GM19043 (cell line): Measurements from ENCODE around the gene GTF2F2.
"Not testable (repeated sequence)": the region's sequence is repeated elsewhere in the genome, so short reads cannot be mapped to it uniquely, and the experiment has no call there.

Experiments used
- ATAC-seq: cut with Tn5 transposase; IDR thresholded peaks from one replicate; pipeline ENCODE4 v1.9.1; 2021; ENCODE audit warnings: low read depth; ENCODE audit not compliant: unreplicated experiment

GTF2F2 gene

DNA sequence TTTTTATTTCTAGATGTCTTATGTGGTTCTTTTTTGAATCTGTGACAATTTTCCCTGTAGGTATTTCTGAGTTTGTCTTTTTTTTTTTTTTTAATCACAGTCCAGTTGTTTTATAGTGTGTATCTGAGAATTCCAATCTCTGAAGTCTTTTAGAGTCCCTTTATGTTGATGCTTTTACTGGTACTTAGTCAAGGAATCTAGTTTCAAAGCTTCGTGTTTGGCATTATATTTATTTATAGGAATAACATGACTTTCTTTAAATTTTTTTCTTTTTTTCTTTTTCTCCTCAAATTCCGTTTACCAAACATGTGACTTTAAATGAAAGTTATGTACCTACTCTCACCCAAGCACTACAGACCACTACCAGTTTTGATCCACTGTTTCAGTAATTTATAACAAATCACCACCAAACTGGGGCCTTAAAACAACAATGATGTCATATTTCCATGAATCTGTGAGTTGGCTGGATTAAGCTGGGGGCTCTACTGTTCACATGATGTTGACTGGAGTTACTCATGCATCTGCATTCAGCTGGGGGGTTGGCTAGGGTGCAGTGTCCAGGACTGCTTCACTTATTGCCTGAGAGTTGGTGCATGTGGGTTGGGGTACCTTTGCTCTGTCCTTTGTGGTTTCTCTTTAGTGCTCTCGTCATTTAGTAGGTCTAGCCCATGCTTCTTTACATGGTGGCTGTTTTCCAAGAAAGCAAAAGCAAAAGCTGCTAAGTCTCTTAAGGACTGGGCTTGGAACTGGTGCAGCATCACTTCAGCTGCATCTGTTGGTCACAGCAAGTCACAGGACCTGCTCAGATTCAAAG, 58.2 kb downstream of the GTF2F2 start:
- ATAC-seq = no peak

DNA sequence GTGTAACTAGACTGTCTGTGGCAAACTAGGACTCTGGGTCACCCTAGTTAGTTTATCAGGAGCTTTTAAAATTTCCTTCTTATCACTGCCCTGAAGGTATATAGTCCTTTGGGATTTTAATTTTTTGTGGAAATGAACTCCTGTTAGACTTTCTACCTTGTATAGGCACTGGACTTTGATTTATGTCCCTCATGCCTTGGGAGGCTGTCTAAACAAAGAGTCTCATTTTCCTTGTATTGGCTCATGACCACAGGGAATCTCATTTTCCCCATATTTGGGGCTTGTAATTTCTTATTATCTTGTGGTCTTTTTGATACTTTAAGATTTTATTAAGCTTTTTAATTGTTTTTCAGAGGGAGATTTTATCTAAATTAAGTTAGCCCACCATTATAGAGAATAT, 59.1 kb downstream of the GTF2F2 start:
- ATAC-seq = no peak

DNA sequence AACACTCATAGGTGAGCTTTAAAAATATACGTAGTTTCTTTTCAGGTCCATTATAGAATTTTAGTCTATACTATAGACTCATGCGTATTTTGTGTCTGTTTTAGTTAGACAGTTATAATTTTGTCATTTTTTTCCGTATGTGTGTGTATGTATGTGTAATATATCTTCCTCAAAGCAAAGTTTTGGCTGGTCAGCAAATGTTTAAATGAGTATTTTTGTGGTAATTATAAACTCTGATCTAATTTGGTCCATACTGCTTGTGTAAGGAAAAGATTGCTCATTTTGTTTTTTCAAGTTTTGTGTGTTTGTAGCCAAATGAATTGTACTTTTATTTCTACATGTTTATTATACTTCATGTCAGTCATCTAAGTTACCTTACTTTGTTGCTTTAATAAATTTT, 60.0 kb downstream of the GTF2F2 start:
- no peak for ATAC-seq

DNA sequence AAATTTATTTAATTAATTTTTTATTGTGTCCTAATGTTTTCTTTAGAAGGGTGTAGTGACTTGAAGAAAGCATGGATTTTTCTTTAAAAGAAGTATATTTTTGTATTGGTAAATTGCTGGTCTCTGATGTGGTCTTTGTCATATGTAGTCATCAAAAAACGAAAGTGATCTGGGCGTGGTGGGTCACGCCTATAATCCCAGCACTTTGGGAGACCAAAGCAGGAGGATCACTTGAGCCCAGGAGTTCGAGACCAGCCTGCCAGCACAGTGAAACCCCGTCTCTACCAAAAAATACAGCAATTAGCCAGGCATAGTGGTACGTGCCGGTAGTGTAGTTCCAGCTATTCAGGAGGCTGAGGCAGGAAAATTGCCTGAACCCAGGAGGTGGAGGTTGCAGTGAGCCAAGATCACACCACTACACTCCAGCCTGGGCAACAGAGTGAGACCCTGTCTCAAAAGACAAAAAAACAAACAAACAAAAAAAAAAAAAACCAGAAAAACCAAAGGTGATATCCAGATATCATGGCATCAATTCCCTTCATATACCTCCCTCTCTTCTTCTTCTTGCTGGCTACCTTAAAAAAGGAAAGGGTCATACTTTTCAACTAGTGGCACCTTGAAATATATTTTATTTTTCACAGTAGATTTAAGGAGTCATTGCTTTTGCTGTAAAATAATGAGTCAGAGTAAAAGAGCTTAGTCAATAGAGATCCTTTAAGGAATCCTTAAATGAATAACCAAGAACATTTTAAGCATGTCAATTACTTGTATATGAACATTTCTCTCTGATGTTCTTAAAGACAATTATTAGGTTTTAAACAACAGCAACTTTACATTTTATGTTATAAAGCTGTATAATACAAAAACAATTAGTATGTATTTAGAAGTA, 60.6 kb downstream of the GTF2F2 start:
- no peak for ATAC-seq

DNA sequence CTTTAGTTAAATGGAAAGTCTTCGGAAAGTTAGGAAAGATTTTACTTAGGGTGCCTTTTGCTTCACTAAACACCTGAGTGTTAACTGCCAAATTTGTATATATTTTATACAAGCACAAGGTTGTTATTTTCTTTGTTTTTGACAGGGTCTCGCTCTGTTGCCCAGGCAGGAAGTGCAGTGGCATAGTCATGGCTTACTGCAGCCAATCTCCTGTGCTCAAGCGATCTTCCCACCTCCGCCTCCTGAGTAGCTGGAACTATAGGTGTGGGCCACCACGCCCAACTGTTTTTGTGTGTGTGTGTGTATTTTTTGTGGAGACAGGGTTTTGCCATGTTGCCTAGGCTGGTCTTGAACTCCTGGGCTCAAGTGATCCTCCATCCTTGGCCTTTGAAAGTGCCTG, 64.4 kb downstream of the GTF2F2 start:
- ATAC-seq = no peak

DNA sequence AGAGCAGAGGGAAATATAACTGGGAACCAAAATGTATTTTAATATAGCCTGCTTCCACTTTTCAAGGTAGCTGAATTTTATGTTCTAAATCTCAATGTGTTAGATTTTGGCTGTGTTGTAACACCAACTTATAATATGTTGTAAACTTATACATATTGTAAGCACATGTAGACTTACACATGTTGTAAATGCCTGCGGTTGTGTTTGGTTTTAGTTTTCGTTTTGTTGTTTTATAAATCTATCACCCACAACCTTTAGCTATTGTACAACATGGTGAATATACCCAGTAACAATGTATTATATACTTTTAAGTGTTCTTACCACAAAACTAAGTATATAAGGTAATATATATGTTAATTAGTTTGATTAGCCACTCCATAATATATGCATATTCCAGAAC, 65.0 kb downstream of the GTF2F2 start:
- no peak for ATAC-seq

DNA sequence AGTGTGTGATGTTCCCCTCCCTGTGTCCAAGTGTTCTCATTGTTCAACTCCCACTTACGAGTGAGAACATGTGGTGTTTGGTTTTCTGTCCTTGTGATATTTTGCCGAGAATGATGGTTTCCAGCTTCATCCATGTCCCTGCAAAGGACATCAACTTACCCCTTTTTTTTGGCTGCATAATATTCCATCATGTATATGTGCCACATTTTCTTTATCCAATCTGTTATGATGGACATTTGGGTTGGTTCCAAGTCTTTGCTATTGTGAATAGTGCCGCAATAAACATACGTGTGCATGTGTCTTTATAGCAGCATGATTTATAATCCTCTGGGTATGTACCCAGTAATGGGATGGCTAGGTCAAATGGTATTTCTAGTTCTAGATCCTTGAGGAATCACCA, 68.8 kb downstream of the GTF2F2 start:
- not testable (repeated sequence) for ATAC-seq

DNA sequence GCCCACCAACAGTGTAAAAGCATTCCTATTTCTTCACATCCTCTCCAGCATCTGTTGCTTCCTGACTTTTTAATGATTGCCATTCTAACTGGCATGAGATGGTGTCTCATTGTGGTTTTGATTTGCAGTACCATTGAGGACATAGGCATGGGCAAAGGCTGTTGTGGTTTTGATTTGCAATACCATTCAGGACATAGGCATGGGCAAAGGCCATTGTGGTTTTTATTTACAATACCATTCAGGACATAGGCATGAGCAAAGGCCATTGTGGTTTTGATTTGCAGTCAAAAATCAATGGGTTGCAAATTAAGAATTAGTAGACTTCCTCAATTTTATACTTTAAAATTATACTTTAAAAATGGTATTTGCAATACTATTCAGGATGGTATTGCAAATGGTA, 69.2 kb downstream of the GTF2F2 start:
- not testable (repeated sequence) for ATAC-seq

DNA sequence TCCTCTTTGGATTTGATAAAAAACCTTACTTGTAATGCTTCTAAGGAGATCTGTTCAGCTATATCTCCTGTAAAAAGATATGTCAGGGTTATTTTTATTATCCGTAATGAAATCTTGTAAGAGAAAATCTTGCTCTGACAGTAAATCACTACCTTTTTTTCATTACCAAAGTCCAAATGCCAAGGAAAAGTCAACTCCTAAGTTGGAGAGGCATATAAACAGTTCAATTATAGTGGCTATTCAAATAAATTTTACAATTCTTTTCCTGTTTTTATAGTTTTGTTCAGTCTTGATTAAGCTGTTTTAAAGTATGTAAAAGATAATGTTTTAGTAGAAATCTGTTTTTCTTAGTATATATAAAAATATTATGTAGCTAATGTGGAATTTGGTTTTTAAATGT, 71.6 kb downstream of the GTF2F2 start:
- no peak for ATAC-seq

DNA sequence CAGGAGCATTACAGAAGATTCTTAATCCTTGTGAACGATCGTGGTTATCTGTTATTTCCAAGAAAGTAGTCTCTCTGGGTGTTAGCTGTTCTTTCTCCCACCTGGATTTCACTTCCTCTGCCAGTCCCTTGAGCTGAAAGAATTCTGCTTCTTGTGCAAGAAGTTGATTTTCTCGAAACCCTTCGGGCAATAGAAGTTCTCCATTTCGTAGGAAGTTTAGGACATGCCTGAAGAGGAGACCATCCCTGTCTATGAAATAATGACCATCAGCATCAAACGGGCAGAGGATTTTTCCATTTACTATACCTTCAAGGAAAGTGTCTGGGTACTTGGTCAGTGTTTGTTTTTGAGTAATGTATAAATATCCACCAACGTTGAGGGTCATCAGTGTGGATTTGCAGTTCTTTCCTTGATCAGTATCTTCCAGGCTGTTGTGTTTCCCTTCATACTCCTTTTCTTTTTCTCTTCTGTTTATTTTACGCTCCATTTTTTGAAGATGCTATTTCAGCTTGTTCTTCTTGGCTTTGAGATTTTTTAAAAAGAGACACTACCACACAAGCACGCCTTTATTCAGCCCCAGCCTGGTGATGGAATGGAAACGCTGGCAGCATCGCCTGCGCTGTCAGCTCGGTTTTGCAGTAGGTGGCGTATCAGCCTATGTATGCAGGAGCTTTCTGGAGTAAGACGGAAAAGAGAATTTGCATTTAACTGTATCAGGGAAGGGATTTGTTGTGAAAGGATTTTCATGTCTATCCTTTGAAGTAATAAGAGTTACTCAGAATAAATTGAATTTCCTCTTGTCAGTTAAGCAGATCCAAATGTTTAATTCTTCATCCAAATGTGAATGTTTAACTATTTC, 74.0 kb downstream of the GTF2F2 start:
- no peak for ATAC-seq

DNA sequence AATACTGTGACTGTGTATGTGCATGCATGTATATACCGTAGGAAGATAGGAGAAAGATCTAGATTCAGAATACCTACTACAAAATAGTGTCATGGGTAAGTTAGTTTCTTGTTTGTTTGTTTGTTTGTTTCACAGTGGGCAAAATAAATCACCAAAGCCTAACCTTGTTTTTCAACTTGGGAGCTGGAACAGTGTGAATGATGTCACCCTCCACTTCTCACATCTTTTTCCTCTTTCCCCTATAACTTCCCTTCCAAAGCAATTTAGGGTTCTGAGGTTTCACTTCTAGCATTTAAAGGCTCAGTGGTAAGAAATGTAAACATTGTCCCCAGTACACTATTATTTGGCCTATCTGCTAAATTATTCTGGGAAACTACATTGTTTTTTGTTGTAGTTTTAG, 75.1 kb downstream of the GTF2F2 start:
- no peak for ATAC-seq

DNA sequence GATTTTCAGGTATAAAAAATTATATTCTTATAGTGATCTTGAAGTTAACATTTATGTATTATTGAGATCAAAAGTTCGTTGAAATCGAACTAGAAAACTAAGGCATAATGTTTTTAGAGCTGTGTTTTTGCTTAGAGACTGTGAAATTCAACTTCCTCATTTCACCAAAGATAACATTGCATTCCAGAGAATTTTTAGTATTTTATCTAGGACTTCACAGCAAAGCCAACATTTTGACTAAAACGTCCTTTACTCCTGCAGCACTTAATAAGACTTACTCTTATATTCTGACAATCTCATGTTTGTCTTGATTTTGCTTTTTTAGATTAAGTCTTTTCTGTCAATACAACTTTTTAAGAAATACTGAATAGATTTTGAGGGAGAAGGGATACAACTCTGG, 75.8 kb downstream of the GTF2F2 start:
- ATAC-seq = no peak

DNA sequence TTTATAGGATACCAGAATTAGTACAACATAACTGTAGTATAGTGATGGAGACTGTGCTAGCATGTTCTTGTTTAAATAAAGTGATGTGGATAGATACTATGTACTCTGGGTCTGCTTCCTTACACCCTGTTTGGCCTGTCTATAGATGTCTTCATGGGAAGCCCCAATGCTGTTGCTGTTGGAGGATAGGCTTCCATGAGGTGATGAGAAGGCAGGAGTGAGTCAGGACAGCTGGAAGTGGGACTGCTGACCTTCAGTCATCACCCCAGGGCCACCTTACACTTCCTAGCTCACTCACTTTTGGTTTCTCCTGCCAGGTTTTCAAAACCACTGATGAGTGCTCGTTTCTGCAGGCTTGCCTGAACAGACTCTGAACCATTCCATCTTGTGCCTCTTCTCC, 76.3 kb downstream of the GTF2F2 start:
- ATAC-seq = no peak

DNA sequence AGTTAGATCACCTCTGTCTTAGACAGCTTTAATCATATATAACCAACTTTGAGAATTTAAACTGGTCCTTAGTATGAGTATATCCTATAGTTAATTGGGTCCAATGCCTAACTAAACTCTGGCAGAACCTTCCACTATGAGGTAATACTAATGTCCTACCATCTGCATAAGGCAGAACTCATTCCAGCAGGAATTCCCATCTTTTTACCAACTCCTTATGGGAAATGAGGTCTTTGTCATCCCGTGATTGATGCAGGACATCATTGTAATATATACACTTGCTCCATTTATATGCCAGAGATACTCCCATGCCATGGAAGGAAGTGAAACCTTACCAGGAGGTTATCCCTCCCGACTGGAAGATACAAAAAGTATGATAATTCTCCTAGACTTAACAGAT, 77.7 kb downstream of the GTF2F2 start:
- ATAC-seq = no peak

DNA sequence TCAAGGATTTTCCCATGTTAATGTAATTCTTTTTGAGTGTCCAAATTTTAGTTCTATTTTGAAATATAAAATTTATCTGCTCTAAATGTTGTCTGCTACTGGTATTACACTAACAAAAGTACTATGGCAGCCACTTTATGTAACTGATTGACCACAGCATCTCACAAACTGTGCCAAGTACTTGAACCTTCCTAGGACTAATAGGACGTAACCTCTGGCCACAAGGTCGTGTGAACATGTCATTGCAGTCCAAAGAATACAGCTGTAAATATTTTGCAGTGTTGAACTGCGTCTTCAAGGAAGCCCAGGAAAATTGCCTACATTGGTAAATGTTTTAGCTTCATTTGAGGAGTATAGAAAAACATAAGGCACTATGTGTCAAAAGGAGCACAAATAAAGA, 78.6 kb downstream of the GTF2F2 start:
- no peak for ATAC-seq

DNA sequence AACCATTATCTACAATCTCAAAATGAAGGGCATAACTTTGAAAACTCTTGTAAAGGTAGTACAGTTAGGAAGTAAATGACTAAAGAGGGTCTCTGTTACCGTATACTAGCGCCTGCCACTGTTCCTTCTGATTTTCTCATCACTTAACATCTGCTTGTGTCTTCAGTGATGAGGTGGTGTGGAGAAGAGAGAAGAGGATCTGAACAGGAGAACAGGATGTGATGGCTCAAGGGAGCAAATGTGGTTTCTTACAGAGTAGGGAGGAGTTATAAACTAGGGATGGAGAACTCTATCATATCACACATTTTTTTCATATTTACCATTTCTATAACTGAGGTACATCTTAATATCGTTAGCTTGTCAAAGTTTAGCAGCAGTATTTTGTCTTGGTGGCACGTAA, 79.4 kb downstream of the GTF2F2 start:
- no peak for ATAC-seq

DNA sequence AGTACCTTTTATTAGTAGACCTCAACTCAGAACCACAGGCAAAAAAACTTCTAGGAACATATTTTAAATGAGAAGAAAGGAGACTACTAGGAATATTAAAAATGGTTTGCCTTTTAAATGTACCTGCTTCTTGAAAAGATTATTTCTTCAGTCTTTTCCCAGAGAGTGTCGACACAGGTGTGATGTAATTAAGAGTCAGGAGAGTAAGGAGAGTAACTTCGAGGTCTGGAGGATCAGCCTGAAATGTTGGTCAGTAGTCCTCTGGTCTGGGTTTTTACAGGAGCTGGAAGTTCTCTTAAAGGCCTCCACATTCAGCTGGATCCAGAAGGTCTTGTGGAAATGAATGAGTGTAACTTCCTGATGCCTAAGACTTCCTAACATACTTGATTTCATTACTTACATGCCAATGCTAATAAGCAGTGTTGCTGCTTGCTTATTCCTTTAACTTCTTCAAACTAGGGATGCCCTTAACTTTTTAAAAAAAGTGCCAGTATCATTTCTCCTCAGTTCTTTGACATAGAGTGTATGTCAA, 80.5 kb downstream of the GTF2F2 start, which contains the start of gene KCTD4:
Gene KCTD4, minus strand, starts transcription at position 345 of the 532 bp plus-strand sequence. CDS start 6,478 bp downstream, outside the sequence.
- no peak for ATAC-seq

DNA sequence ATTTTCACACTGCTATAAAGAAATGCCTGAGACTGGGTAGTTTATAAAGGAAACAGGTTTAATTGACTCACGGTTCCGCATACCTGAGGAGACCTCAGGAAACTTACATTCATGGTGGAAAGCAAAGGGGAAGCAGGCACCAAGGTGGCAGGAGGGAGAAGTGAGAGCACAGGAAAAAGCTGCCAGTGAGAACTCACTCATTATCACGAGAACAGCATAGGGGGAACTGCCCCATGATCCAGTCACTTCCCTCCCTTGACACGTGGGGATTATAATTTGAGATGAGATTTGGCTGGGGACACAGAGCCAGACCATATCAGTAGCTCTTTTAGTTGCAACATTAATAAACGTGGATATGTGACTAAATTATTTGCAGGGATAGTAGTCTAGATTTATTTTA, 84.8 kb downstream of the GTF2F2 start:
- ATAC-seq = no peak

DNA sequence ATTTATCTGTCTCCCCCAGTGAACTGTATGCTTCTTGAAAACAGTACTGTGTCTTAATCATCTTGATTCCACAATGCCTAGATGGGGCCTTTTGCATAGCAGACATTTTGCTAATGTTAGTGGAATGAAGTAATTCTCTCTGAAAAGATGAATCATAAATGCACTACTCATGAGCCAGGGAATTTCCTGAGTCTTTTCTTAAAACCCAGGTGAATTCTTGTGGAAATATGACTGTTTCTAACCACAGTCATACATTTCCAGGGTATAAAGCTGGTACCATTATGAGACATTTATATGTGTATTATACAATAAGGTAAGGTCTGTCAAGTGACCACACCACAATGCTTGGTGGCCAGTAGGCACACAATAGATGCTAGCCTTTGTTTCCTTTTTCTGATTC, 86.0 kb downstream of the GTF2F2 start:
- no peak for ATAC-seq

DNA sequence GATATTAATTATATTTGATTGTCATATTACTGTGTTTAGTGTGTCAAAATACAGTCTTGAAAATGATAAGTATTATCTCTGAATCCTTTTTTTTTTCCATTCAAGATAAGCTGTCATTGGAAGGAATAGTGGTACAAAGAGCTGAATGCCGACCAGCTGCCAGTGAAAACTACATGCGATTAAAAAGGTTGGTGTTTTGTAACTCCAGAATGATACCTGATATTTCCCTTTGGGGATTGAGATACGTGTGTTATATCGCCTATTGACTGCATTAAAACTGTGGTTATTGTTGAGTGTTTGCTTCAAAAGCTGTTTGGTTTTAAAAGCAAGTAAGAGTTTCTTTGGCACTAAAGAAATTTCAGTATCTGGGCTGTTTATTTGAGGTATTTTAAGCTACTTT, 87.0 kb downstream of the GTF2F2 start:
- ATAC-seq = no peak

DNA sequence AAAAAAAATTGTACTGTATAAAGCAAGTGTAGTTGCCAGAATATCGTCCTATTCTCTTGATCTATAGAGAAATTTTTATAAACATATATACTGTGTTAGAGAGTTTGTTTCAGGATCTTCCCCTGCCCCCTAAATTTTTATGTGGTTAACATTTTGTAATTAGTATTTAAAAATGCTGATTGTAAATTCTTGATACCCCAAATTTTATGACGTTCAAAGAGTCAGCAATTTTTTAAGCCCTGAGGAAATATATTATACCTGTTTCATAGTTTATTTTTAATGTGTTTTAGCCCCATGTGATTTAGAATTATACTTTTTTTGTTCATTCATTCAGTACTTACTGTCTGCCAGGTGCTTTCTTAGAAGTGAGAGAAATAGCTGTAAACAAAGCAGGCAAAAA, 87.8 kb downstream of the GTF2F2 start:
- ATAC-seq = no peak
